DND-41 (cell line): ENCODE measurements around the gene ARHGAP24.

ENCODE experiments used
- ATAC-seq: fragments of 200-7000 bp; cut with Tn5 transposase; 3 replicates; pipeline ENCODE4 v1.9.1; 2021; ENCODE audit warnings: low read depth; ENCODE audit not compliant: insufficient read depth
- DNase-seq: peaks from one replicate; pipeline ENCODE4 v3.0.0-alpha.2; 2020
- H2AFZ ChIP-seq: 2 replicates; pipeline ENCODE4 v1.6.0; 2012; ENCODE audit warnings: low read depth, low read length
- H3K27ac ChIP-seq: 2 replicates; pipeline ENCODE4 v1.5.1; 2012; ENCODE audit warnings: low read length, inconsistent platforms
- H3K27me3 ChIP-seq: fragments of 200-600 bp; sonication (generic); 2 replicates; pipeline ENCODE4 v1.6.0; 2012; ENCODE audit warnings: low read length, mild to moderate bottlenecking, inconsistent platforms; ENCODE audit not compliant: insufficient read depth, poor library complexity
- H3K36me3 ChIP-seq: 2 replicates; pipeline ENCODE4 v1.5.1; 2012; ENCODE audit warnings: low read length, inconsistent platforms; ENCODE audit not compliant: insufficient read depth
- H3K4me1 ChIP-seq: 2 replicates; pipeline ENCODE4 v1.5.1; 2012; ENCODE audit warnings: mild to moderate bottlenecking, low read length; ENCODE audit not compliant: insufficient read depth
- H3K4me2 ChIP-seq: 2 replicates; pipeline ENCODE4 v1.6.0; 2012; ENCODE audit warnings: mild to moderate bottlenecking, moderate library complexity, low read length, inconsistent platforms; ENCODE audit not compliant: insufficient read depth
- H3K4me3 ChIP-seq, 2 experiments: fragments of 200-600 bp in 1 of 2; shearing (Covaris generic) in 1 of 2; 2 replicates each; pipeline ENCODE4 v1.5.1; 2012 to 2016; ENCODE audit warnings: inconsistent platforms in 2 of 2, low read length in 2 of 2, mild to moderate bottlenecking in 2 of 2, low read depth in 1 of 2, moderate library complexity in 1 of 2
- H3K79me2 ChIP-seq: 2 replicates; pipeline ENCODE4 v1.6.0; 2012; ENCODE audit warnings: low read length, inconsistent platforms; ENCODE audit not compliant: insufficient read depth
- H3K9ac ChIP-seq: 2 replicates; pipeline ENCODE4 v1.6.0; 2012; ENCODE audit warnings: low read depth, mild to moderate bottlenecking, inconsistent platforms, low read length, moderate library complexity
- H3K9me3 ChIP-seq: 2 replicates; pipeline ENCODE4 v1.5.1; 2012; ENCODE audit warnings: low read length, moderate library complexity, mild to moderate bottlenecking, inconsistent platforms; ENCODE audit not compliant: insufficient read depth, severe bottlenecking
- H4K20me1 ChIP-seq: 2 replicates; pipeline ENCODE4 v1.6.0; 2012; ENCODE audit warnings: low read length; ENCODE audit not compliant: insufficient read depth
- EZH2 ChIP-seq: IDR thresholded peaks from 3 replicates; pipeline ENCODE4 v1.6.1; 2012; ENCODE audit warnings: borderline replicate concordance, low read depth, mild to moderate bottlenecking, moderate library complexity, low read length, inconsistent platforms; ENCODE audit not compliant: severe bottlenecking
- TF ChIP-seq, protein P1 (sequence below): IDR thresholded peaks from 2 replicates; pipeline ENCODE4 v1.5.1; 2012; ENCODE audit warnings: borderline replicate concordance, low read length, moderate library complexity, mild to moderate bottlenecking; ENCODE audit not compliant: poor library complexity, severe bottlenecking; ENCODE audit errors: extremely low read depth

Gene ARHGAP24

GRCh38 chr4:85790582-85790981 is 315.6 kb downstream of the ARHGAP24 start:
- no peaks in the 10 kb centered on the region for H3K9me3 ChIP-seq
- H3K36me3 ChIP-seq = no peaks in the 10 kb centered on the region
- no peaks in the 10 kb centered on the region for H3K4me1 ChIP-seq
- no peak overlapping the region for H3K4me2 ChIP-seq
- H3K27ac ChIP-seq = no peak overlapping the region
- H3K9ac ChIP-seq = no peak overlapping the region
- H4K20me1 ChIP-seq = no peaks in the 10 kb centered on the region
- H3K27me3 ChIP-seq = peaks cover 5% of the 10 kb centered on the region
- H3K4me3 ChIP-seq = no peak overlapping the region
- H2AFZ ChIP-seq = no peak overlapping the region
- ATAC-seq (no peak), DNase-seq (no peak)
- H3K79me2 ChIP-seq = no peaks in the 10 kb centered on the region
- TF ChIP-seq EZH2 = no peak
- TF ChIP-seq, protein P1, sequence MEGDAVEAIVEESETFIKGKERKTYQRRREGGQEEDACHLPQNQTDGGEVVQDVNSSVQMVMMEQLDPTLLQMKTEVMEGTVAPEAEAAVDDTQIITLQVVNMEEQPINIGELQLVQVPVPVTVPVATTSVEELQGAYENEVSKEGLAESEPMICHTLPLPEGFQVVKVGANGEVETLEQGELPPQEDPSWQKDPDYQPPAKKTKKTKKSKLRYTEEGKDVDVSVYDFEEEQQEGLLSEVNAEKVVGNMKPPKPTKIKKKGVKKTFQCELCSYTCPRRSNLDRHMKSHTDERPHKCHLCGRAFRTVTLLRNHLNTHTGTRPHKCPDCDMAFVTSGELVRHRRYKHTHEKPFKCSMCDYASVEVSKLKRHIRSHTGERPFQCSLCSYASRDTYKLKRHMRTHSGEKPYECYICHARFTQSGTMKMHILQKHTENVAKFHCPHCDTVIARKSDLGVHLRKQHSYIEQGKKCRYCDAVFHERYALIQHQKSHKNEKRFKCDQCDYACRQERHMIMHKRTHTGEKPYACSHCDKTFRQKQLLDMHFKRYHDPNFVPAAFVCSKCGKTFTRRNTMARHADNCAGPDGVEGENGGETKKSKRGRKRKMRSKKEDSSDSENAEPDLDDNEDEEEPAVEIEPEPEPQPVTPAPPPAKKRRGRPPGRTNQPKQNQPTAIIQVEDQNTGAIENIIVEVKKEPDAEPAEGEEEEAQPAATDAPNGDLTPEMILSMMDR = no peak

GRCh38 chr4:85792376-85793232 is 317.7 kb downstream of the ARHGAP24 start:
- Histone ChIP-seq H3K4me1 (no peaks in the 10 kb centered on the region), H3K36me3 (no peaks in the 10 kb centered on the region), H3K27me3 (peaks cover 5% of the 10 kb centered on the region), H3K79me2 (no peaks in the 10 kb centered on the region), H3K4me3 (no peak overlapping the region), H3K27ac (no peak overlapping the region), H4K20me1 (no peaks in the 10 kb centered on the region), H3K4me2 (no peak overlapping the region), H3K9ac (no peak overlapping the region), H2AFZ (no peak overlapping the region), H3K9me3 (no peaks in the 10 kb centered on the region)
- ATAC-seq (no peak), DNase-seq (no peak)
- TF ChIP-seq EZH2 = no peak
- TF ChIP-seq, protein P1 = no peak

GRCh38 chr4:85793233-85793585 is 318.3 kb downstream of the ARHGAP24 start:
- Histone ChIP-seq H4K20me1 (no peaks in the 10 kb centered on the region), H3K27me3 (peaks cover 5% of the 10 kb centered on the region), H3K9ac (no peak overlapping the region), H3K4me2 (no peak overlapping the region), H3K9me3 (no peaks in the 10 kb centered on the region), H3K79me2 (no peaks in the 10 kb centered on the region), H3K27ac (no peak overlapping the region), H3K4me1 (no peaks in the 10 kb centered on the region), H3K36me3 (no peaks in the 10 kb centered on the region), H2AFZ (no peak overlapping the region), H3K4me3 (no peak overlapping the region)
- DNase-seq (no peak), ATAC-seq (no peak)
- TF ChIP-seq, protein P1 = no peak
- no peak for TF ChIP-seq EZH2
